GM12874 (cell line): ENCODE results near the gene SLC2A8.

Experiments
- CTCF ChIP-seq: IDR thresholded peaks from 2 replicates; pipeline ENCODE4 v1.5.1; 2011; ENCODE audit warnings: low read depth, mild to moderate bottlenecking, control low read depth, low read length, moderate library complexity; ENCODE audit not compliant: insufficient read depth

SLC2A8 gene

GRCh38 chr9:127444921-127445850, 48.2 kb downstream of the SLC2A8 start:
- TF ChIP-seq CTCF = no peak

DNA sequence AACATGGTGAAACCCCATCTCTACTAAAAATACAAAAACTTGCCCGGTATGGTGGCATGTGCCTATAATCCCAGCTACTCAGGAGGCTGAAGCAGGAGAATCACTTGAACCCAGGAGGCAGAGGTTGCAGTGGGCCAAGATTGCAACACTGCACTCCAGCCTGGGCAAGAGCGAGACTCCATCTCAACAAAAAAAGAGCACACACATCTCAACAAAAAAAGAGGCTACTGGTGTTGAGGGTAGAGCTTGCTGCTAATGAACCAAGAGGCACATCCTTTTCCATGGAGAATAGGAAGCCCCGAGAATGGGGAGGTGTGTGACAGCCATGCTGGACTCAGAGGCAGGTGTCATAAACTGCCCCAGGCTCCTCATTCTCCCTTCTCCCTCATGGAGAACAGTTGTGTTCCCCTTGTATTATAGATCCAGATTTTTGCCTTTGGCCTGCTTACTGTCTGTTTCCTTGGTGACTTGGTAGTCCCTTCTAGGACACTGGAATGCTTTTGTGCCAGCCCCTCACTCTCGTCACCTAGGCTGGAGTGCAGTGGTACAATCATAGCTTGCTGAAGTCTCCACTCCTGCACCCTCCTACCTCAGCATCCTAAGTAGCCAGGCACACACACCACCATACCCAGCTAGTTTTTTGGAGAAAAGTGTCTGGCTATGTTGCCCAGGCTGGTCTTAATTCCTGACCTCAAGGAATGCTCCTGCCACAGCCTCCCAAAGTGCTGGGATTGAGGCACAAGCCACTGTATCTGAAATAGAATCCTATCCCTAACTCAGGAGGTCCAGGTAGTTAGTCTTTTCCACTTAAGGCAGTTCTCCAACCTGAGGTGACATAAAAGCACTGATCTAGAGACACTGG, 49.1 kb downstream of the SLC2A8 start:
- no peak for TF ChIP-seq CTCF

DNA sequence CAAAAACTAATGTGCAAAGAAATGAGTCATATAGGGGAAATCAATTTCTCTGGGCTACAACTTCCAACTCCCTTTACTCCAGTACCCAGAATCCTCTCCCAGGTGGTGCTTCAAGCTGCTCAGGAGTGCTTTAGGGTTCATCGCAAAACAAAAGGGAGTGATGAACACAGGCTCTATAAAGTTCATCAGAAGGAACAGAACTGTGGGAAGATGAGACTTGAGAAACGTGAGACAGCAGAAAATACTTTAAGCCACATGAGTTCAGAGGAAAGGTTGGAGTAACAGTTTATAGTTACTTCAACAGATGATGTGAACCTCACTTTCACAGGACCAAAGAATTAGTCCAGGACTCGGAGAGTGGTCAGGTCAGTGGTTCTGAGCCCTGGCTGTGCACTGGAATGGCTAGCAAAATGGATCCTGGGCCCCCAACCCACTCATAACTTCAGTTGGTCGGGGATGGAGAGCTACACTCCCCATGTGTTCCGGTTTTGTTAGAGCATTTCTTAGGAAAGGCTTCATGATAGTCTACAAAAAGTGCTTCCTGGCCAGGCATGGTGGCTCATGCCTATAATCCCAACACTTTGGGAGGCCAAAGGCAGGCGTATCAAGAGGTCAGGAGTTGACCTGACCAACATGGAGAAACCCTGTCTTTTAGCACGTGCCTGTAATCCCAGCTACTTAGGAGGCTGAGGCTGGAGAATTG, 49.9 kb downstream of the SLC2A8 start:
- TF ChIP-seq CTCF = no peak

- no peak for TF ChIP-seq CTCF
These were observed 50.6 kb downstream of the SLC2A8 start for GRCh38 chr9:127447416-127448111.

DNA sequence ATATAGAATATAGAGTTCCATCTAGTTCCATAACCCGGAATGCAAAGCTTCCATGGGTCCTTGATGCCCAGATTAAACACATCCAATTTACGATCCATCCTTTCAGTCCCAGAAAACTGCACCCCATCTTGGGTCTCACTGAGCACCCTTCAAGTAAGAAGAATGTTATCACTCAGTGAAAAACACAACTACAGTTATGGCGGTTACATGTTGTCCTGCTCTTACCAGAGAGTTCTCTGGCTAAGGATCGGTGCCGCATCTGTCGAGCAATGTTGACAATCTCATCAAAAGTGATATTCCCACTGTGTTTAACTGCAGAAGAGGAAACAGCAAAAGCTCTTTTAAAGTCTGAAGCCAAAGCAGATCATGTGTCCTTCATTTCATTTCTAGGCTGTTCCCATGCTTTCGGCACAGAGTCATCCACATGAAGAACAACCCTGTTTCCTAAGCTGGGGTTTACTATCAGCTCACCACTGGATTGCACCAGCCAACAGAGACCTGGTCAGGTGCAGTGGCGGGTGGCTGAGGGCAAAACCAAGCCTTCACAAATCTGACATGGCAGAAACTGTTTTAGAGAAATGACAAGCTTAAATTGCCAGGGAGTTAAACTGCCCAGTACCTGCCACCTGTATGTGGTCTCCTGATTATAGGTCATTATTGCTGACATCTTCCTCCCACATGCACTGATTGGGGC, 51.3 kb downstream of the SLC2A8 start:
- no peak for TF ChIP-seq CTCF

GRCh38 chr9:127449332-127449966, 52.5 kb downstream of the SLC2A8 start:
- no peak for TF ChIP-seq CTCF
